Stimulated activated naive CD4-positive, alpha-beta T cell treated with Interleukin-2 at 50 U/mL for 16 hours (primary cell): ENCODE data around the gene HAUS3.

Experiments
- DNase-seq: peaks from one replicate; lab custom pipeline; 2025; lab: John Stamatoyannopoulos, UW

The HAUS3 gene

DNA sequence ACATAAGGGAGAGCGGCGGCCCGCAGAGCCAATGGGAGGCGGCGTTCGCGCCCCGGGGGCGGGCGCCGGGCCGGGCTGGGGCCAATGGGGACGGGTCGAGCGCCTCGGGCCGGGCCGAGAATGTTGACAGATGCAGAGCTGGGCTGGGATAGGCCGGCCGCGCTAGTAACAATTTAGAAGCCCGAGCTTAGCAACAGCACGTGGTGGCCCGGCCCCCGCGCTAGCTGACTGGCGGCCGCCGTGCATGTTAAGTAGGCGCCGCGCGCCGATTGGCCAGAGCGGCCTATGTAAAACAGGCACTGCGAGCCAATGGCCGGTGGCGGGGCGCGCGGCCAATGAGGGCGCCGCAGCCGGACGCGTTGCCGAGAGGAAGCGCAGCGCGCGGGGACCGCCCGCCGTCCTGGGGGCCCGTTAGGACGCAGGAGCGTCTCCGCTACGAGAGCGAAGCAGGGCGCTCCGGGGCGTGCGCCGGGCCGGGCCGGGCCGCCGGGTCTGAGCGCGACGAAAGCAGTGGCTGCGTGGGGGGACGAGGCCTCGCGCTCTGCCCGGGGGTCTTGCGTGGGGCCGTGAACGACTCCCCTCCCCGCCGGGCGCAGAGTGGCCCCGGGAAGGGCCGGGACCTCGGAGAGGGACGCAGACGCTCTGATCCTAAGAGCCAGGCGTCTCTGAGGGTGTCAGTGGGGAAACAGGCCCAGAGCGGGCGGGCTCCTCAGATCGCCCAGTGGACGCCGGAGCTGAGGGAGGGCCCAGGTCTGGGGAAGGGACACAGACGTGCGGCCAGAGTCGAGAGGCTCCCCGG is 20.4 kb upstream of the HAUS3 start:
- peak; percentile 98 for DNase-seq

DNA sequence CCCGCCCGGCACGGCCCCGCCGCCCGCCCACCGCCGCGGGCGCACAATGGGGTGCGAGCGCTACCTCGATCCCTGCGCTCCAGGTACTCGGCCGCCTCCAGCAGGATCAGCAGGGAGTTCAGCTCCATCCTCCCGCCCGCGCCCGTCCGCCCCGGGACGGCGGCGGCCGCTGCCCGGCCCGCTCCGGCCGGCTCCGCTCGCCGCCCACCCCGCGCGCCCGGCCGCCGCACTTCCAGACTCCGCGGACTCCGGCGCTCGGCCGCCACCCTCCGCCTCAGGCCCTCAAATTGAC is 19.9 kb upstream of the HAUS3 start, which contains the start of gene MXD4:
Gene MXD4, minus strand, starts transcription at position 257 of the 292 bp plus-strand sequence. Its CDS starts 129 bp downstream, at position 128.
- DNase-seq: no peak

DNA sequence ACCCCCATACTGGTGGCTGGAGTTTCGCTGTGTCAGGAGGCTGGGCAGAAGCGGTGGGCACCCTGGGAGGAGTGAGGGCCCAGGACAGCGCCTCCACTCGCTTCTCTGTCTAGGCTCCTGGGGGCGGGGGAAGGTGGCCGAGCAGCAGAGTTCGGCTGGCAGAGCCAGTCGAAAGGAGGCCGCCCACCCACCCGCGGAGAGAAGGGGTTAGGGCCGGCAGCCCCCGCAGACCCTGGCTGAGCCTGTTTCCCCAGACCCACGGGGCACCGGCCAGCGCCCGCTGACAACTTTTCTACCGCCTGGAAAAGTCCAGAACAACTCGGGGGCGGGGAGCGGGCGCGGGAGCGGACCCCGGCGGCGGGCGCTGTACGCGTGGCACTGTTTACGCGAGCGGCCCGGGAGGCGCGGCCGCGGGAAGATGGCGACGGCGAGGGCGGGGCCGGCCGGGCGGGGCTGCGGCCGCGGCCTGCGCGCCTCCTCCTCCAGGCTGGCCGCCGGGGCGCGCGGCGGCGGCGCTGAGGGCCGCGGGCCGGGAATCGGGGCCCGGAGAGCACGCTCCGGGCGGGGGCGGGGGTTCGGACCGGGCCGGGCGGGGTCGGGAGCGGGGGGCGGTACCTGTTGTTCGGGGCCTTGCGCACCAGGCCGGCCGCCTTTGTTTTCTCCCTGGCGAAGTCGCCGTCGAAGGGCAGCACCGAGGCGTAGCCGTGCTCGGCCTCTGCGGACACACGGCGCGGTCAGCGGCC is 19.4 kb upstream of the HAUS3 start:
- peak; percentile 41 for DNase-seq

DNA sequence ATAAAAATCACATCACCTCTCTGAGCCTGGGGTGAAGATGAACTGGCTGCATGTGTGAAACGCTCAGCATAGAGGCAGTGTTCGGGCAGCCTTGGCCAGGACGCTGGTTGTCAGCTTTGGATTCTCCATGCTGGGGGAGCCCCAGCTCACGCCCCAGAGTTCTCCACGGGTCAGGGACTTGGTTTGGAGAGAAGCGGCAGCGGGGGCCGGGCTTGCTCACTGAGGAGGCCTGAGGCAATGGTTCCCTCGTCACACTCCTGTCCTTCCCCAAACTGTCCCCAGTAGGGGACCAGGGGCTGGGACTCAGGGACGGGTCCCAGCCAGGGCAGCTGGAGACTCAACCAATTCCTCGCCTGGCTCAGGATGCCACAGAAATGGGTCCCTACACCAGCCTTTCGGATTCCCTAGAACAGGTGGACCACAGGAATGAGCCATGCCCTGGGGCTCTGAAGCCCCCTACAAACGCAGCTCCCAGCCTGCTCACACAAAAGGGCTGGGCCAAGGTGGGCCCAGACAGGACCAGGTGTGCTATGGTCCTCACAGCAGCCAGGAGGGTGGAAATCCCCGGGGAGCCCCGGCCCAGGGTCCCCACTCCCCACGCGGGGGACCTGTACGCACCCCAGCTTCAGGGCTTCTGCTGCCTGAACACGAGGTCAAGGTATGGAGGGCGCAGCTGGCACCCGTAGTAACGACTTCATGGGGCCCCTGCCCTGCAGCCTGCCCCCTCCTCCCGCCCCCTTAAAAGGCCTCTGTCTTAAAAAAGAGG is 18.6 kb upstream of the HAUS3 start:
- DNase-seq: no peak

DNA sequence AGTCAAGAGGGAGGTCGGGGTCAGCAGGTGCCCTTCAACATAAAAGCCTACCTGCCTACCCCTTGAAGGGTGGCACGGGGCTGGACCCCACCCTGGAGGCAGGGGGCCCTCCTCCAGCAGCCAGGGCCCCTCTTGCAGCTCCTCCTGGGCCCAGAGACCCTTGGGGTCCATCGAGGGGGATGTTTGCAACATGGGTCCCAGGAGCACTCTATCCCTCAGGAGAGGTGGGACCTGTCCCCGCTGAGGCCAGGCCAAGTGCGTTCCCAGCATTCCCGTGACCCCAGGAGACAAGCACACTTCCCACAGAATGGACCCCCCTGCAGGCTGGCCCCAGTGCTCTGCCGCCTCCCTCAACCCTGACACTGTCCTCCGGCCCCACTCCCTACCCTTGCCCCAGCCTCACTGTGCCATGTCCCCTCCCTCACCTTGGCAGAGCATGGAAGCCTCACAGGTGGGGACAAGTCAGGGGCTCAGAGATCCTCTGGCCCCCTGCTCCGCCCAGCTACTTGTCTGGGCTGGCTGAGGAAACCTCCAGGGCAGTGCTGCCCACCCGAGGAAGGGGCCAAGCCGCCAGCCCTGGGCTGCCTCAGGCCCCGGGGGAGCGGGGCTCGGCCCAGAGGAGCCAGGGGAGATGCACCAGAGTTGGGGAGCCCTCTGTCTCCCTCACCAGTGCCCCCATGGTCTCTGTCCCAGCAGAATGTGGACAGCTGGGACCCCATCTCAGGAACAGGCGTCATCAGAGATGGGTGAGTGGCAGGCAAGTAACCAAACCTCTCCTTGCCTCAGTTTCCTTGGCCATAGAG is 17.8 kb upstream of the HAUS3 start:
- DNase-seq: no peak

DNA sequence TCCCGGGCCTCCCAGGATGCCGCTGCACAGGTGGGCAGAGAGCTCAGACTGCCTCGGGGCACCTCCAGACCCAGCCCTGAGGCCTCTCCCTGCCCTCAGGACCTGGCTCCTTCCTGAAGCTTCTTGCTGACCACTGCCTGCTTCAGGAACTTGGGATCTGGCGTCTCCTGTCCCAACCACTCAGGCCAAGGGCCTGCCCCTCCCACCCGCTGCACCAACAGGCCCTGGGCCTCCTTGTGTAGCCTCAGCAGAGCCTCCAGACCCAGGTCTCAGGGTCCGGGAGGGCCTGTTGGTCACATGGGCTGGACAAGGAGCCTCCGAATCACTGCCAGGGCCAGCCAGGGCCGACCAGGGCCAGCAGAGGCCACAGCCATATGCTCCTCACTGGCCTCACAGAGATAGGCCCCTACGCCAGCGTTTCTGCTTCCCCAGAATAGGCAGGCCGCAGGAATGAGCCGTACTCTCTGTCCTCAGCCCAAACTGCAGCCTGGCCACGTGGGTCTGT is 17.2 kb upstream of the HAUS3 start:
- no peak for DNase-seq

DNA sequence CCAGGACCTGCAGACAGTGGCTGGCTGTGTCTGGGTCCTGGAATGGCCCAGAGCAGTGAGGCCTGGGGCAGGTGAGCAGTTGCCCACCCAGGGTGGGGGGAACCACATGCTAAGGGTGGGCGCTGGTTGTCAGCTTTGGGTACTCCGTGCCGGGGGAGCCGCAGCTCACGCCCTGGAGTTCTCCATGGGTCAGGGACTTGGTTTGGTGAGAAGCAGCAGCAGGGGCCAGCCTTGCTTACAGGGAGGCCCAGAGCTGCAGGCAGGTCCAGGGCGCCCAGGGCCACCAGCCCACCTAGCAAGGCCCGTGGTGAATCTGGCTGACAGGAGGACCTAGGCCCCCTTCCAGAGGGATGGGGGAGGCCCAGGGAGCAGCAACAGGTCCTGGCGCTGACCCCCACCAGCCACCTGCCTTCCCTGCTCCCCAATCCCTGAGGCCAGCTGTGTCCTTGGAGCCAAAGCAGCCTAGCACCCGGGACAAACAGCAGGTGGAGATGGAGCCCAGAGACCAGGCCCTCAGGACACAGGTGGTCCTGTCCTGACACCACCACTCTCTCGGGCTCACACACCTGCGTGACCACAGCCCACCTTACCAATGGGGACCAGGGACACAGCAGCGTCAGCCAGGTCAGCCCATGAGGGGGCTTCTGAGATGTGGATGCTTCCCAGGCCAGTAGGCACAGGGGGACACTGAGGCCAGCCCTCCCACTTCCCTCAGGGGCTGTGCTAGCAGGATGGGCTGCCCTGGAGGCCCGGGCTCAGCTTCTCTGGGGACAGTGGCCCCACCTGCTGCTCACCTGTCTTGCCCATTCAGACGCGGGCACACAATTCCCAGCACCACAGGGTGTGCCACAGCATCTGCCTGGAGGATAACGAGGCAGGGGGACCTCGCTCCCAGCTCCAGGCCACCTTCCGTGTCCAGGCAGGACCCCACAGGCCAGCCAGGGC is 16.4 kb upstream of the HAUS3 start:
- DNase-seq: no peak

DNA sequence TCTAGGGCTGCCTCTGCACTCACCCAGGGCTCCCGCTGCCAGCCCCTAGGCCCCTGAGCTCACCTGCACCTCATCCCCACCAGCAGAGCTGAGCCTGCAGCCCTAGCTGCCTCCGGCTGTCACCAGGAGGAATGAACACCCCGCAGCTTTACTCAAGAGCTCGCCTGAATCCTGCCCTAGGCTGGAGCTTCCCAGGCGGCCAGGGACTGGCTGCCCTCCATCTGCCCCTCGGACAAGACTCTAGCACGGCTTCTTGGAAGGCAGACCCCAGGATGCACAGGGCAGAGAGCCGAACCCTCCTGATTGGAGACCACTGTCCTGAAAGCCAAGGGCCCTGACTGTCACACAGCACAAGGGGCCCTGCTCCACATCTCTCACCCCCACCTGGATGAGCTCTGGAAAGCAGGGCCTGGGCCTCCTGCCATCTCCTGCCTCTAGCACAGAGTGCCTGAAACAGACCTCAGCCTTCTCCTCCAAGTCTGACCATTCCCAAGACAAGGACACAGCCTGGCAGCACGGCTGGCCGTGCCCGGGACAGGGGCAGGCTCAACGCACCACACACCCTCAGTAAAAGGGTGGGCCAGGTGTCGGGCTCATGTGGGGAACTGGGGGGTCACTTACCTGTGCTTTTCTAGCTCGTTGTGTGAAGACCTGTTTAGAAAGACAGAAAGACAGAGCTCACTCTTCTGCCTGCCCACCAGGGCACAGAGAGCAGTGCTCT is 15.6 kb upstream of the HAUS3 start:
- no peak for DNase-seq

DNA sequence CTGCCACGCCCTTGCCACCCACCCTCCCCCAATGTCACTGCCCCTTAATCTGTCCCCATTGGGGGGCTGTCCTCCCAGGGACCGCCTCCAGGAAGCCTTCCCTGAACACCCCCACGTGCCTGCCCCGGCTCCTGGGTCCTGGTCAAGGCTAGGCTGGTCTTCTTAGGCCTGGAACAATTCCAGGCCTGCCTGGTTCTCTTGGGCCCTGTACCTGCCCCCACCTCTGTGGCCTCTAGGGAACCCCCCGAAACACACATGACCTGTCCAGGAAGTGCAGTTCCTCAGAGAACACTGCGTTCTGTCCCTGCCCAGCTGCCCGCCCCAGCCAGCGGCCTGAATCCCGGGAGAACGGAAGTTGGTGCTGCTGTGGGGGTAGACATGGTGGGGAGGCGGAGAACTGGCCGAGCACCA is 14.9 kb upstream of the HAUS3 start:
- no peak for DNase-seq

DNA sequence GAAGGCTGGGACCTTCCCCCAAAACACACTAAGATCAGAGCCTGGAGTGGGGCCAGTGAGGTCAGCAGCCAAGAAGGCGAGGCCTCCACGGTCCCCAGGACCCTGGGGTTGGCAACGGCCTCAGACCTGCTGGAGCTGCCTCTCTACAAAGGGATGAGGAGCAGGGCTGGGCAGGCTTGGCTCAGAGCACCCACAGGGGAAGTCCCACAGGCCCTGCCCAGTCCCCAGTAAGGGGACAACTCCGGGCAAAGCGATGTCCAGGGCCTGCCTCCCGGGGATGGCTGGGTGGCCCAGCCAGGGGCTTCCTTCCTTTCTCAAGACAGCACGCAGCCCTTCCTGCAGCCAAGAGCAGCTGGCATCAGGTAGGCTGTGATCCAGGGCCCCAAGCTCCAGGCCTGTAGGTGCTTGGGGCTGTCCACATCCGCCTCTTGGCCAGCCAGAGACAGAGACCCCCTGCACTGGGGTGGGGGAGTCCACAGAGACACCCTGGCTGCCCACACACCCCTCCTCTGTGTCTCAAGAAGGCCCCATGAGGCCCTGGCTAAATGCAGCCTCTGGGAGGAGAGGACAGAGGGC is 14.3 kb upstream of the HAUS3 start:
- no peak for DNase-seq

DNA sequence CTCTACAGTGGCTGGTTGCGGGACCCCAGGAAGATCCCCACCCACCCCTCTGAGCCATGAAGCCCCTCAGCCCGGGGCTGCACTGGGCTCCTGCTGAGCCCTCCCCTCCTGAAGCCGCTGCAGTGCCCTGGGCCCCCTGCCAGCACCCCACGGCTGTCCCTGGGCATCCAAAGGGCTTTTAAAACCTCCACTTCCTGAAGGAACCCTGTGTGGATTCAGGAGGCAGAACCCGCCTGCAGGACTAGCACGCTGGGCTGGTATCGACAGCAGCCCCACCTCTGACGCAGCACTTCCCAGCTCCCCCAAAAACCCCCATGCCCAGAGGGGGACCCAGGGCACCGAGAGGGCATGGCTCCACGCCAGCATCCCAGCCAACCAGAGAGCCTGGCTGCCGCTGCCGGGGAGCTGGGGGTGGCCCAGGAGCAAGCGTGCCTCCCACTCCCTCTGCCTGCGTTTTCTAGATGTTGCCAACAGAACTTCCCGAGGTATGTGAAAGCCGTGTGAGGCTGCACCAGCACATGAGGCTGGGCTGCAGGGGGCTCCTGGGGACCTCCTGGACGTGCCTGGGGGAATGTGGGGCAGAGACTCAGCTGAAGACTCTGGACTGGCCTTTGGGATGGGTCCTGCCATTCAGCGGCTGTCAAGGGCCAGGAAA is 13.7 kb upstream of the HAUS3 start:
- no peak for DNase-seq

DNA sequence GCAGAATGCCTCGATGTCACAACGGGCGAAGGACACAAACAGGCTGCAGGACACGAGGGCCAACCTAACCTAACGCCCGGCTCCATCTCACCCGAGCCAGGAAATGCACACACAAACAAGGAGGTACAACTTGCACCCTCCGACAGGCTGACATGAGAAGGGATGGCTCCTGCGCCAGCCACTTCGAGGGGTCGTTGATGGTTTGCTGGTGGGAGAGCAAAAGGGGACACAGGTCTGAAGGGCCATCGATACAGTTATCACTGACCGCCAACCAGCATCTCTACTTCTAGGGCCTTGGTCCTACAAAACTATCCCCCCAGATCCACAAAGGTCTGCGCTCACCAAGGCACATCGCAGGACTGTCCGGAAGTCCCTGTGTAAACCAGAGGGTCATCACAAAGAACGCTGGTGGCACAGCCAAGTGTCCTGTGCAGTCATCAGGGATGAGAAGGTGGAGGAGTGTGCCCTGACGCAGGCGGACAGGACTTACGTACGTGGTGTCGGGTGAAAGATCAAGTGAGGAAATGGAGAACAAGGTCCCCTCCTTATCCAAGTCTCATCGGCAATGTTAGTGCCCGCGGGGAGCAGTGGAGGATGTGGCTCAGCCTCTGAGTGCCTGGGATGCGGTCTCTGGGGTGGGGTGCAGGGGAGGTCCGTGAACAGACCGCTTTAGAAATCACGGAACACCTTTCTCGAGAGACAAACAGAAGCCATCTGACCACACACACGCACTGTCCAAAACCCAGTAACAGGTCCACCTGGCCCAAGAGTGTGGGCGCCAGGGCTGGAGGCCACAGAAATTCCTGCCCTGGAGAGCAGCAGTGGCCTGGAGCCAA is 13.0 kb upstream of the HAUS3 start:
- no peak for DNase-seq

DNA sequence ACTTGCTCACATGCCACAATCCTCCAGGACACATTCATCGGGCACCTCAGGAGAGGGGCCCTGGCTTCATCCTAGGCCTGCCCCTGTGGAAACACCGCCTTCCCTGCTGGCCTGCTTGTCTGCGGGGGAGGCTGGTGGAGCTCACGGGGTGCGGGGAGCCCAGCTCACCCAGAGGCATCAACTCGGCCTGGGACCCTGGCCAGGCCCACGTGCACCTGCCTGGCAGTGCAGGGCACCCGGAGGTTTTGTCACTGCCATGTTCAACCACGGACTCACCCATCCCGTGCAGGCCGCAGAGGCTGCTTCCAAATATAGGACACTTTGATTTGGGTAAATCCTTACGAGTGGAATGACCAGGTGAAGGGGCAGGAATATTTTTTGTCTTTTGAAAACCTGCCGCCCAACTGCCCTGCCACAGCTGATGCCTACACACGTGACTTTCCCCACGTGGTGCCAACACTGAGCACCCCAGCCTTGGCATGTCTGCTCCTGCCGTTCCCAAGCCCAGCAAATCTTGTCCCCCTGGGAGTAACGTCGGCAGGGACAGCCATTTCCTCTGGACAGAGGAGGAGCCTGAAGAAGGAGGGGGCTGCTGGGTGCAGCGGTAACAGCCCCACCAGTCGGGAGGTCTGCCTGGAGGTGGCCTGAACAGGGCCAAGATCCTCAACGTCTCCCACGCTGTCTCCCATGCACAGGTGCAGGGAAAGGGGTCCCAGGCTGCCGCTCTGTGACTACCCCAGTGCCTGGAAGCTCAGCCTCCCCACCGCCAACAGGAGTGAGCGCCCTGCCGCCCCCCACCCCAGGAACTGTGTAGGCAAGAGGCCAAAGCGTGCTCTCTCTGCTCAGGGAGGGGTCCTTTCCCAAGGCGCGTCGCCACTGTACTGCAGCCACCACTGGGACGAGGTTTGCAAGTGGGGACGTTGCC is 11.5 kb upstream of the HAUS3 start:
- DNase-seq: no peak

DNA sequence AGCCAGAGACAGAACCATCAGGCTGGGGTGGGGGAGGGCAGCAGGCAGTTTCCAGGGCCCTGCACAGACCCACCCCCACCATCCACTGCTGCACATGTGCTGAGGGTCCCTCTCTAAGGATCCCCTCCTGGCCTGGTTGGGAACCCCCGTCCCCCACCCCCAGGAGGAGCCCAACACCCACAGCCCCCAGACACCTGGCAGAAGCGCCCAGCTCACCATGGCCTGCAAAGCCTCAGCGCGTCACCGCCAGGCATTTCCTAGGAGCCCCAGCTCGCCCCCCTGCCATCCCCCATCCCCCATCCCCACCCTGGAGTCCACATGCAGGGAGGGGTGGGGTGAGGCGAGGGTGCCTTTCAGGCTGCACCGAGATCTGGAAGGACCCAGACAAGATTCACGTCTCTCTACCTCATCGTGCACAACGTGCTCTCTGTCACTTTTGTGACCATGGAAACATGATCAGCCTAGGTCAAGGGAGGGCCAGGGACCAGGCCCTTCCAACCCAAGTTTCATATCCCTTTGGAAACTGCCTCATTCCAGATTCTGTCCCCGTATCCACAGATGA is 10.7 kb upstream of the HAUS3 start:
- no peak for DNase-seq

DNA sequence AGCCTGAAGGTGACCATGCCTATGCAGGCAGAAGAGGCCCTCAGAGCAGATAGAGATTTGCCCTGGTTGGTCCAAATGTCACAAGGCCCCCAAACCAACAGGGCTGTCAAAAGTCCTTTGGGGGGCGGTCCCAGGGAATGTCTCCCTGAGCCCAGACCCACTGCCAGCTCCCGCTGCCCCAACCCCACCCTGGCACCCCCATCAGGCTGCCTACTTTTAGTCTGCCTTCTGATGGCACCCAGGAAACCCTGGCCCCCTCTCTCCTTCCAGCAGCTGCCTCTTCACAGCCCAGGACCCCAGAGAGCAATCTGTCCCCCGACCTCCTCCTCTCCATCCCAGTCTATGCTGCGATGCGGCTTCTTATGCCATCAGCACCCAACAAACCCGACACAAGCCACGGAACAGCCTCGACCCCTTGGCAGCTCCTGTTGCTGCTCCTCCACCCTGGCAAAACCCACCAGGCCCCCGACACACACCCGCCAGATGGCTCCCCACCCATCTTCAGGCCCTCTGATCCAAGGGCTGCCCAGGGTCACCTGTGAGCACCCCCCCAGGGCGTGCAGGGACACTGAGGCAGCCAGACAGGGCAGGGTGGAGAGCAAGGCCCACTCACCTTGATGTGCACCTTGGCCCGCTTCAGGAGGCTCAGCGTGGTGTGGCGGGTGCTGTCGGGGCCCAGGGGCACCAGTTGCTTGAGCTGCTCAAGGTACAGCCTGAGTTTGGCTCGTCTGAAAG is 10.0 kb upstream of the HAUS3 start:
- no peak for DNase-seq
